Activated CD4-positive, alpha-beta T cell treated with anti-CD3 and anti-CD28 coated beads, Interleukin-10, Interleukin-2, amounts not matched to agents 100 ng/mL and 50 ng/mL, durations not matched to agents 16 hours and 8 hours (primary cell): ENCODE results near the gene SLC5A2.
"Not testable (repeated sequence)": the region's sequence is repeated elsewhere in the genome, so short reads cannot be mapped to it uniquely, and the experiment has no call there.

ENCODE experiments used
- DNase-seq: peaks from one replicate; pipeline ENCODE4 v3.0.0-alpha.2; 2020

Gene SLC5A2

GRCh38 chr16:31477220-31478216, 5.4 kb upstream of the SLC5A2 start:
- peak; percentile 24 for DNase-seq

DNA sequence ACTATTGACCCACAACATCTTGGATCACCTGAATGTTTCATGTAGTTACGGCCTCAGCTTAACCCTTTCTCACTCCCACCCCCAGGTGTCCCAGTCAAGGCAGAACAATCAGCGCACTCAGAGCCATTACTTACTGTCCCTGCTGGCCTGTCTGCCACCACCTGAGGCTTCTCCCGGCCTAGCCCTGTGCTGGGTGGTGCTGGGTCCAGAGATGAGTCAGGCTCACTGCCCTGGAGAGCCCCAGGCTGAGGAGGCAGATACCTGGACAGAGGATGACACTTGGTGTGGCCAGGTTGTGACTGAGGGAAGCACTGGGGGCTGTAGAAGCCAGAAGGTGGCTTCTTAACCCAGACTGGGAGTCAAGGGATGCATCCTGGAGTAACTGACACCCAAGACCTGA, 4.0 kb upstream of the SLC5A2 start:
- no peak for DNase-seq

GRCh38 chr16:31479751-31480150, 3.2 kb upstream of the SLC5A2 start:
- no peak for DNase-seq

DNA sequence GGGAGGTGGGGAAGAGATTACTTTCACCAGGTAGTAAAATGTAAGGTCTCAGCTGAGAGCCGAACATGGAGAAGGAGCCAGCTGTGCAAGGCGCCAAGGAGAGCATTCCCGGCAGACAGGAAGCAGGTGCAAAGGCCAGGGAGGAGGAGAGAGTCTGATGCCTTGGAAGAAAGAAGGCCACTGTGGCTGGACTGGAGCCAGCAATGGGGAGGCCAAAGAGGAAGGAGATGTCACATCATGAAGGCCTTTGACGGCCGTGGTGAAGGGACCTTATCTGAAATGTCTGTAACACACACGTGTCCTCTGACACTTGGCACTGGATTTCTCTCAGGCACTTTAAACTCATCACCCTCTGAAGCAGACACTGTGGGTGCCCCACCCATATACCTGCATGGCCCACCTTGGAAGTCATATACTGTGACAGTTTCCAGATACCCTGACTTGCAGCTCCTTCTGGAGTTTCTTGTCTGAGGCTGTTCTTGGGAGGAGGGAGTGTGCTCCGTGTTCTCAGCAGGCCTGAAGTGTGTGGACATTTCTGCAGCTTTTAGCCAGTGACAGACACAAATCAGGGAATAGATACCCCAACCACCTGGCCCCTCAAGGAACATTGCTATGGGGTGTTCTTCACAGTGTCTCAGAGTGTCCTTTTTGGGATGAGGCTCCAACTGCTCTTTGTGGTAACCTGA, 1.9 kb upstream of the SLC5A2 start:
- DNase-seq = no peak

DNA sequence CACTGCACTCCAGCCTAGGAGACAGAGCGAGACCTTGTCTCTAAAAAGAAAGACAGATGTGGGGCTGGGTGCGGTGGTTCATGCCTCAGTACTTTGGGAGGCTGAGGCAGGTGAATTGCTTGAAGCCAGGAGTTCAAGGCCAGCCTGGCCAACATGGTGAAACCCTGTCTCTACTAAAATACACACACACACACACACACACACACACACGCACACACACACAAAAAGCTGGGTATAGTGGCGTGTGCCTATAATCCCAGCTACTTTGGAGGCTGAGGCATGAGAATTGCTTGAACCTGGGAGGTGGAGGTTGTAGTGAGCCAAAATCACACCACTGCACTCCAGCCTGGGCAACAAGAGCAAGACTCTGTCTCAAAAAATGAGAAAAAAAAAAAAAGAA, 1.1 kb downstream of the SLC5A2 start:
- not testable (repeated sequence) for DNase-seq

DNA sequence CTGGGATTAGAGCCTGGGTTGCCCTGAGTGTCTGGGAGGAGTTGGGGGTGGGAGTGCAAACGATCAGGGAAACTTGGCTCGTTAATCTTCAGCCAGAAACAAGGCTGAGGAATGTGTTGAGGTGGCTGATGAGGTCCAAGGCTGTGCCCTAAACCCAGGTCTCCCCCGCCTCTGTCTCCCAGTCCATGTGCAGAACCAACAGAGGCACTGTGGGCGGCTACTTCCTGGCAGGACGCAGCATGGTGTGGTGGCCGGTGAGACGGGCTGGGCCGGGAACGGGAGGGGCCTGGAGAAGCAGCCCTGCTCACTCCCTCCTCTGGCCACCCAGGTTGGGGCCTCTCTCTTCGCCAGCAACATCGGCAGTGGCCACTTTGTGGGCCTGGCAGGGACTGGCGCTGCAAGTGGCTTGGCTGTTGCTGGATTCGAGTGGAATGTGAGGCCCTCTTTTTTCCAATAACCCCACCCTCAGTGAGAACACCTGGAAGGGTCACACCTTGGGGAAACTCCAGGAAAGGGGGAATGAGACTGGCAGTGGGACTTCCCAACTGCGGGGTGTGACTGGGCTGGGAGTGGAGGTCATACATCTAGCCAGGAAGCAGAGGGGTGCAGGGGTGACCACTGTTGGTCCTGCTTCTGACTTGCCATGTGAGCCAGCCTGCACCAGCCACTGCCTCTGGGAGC, 1.7 kb downstream of the SLC5A2 start:
- DNase-seq = no peak

- no peak for DNase-seq
Measured at GRCh38 chr16:31485571-31485970, 2.6 kb downstream of the SLC5A2 start.

DNA sequence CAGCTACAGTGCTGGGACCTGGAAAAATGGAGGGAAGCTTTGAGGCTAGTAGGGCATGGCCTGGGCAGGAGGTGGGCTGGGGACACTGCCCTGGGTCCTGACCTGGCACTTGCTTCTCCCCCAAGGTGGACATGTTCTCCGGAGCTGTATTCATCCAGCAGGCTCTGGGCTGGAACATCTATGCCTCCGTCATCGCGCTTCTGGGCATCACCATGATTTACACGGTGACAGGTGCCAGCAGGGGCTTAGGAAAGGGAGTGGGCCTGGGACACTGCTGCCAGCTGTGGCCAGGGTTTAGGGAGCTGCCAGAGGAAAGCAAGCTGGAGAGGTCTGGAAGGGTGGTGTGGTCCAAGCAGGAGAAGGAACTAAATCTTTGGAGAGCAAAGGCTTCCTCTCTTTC, 3.1 kb downstream of the SLC5A2 start:
- no peak for DNase-seq

DNA sequence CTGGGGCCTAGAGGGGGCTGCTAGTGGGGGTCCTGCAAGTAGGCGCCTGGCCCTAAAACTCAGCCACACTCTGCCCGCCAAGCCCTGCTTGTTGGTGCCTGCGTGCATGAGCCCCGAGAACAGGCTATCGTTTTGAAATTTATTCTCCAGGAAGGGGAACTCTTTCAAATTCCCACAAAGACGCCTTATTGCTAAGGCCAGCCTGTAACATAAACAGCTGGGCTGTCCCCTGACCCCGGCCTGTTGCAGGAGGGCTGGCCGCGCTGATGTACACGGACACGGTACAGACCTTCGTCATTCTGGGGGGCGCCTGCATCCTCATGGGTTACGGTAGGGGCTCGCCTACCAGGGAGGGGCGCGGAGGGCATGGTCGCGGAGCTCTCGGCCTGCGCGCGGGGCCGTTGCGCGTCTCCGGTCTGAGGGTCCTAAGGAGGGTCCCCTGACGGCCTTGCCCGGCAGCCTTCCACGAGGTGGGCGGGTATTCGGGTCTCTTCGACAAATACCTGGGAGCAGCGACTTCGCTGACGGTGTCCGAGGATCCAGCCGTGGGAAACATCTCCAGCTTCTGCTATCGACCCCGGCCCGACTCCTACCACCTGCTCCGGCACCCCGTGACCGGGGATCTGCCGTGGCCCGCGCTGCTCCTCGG, 4.3 kb downstream of the SLC5A2 start:
- no peak for DNase-seq

DNA sequence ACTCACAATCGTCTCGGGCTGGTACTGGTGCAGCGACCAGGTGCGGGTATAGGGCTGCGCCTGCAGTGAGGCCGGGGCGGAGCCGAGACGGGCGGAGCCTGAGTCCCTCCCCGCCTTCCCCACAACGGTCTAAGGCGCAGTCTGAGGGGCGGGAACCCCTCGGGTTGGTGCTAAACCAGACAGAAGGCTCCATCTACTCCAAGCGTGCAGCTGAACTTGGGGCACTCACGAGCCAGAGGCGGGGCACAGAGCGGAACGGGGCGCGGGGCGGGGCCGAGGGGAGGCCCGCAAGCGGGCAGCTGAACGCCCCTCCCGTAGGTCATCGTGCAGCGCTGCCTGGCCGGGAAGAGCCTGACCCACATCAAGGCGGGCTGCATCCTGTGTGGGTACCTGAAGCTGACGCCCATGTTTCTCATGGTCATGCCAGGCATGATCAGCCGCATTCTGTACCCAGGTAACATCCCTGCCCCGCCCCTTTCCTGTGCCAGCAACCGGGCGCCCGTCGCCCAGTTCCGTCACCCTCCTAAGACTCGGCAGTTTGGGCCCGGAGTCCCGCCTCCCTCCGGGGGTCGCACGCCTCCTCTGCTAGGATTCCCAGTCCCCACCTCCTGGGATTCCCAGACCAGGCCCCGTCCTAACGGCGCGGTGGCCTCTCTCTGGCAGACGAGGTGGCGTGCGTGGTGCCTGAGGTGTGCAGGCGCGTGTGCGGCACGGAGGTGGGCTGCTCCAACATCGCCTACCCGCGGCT, 5.0 kb downstream of the SLC5A2 start:
- peak; percentile 55 for DNase-seq

- DNase-seq = no peak
Measured at GRCh38 chr16:31488468-31489297, 5.8 kb downstream of the SLC5A2 start.

GRCh38 chr16:31489298-31489564, 6.3 kb downstream of the SLC5A2 start:
- DNase-seq = no peak

DNA sequence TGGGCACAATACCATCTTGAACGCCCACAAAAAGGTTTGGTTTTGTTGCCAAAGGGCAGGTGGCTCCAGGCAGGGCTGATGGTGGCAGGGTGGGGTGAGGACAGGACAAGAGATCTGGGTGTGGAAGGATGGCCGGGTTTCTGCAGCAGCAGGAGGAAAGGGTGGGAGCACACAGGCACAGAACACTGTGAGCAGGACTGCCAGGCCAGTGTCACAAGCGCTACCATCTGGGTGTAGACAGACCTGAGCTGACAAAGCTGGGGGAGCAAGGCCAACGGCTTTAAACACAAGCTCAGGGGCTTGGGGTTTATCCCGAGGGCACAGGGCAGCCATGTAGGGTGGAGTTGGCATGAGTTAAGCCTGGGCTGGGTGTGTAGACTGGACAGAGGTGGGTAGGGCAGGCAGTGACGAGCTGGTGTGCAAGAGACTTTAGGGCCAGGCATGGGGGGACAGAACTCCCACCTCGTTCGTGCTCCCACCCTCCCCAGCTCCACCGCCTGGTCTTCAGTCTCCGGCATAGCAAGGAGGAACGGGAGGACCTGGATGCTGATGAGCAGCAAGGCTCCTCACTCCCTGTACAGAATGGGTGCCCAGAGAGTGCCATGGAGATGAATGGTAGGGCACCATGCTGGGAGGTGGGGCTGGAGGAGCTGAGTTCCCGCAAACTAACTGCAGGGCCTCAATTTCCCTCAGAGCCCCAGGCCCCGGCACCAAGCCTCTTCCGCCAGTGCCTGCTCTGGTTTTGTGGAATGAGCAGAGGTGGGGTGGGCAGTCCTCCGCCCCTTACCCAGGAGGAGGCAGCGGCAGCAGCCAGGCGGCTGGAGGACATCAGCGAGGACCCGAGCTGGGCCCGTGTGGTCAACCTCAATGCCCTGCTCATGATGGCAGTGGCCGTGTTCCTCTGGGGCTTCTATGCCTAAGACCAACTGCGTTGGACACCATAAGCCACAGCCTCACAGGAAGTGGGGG, 7.0 kb downstream of the SLC5A2 start:
- no peak for DNase-seq

DNA sequence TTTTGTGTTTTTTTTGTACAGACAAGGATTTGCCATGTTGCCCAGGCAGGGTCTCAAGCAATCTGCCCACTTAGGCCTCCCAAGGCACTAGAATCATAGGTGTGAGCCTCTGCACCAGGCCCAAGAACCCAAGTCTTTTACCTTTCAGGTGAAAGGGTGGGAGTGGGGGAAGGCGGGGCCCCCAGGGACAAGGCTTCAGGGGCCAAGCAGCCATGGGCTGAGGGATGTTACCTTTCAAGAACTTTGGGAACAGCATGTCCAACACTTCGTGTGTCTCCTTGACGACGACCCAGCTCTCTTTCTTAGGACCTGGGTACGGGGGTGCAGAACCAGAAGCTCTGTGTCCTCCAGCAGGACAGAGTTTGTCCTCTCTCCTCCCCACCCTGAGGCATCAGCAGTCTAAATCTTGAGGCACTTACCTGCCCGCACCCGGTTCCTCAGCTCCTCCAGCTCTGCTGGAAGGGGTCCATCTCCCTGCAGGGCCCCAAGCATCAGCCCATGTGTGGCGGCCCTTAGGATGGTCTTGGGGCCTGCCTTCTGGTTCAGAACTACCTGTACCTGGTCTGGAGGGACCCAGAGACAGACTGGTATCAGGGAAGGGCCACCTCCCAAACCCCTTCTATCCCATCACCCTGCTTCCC, 9.0 kb downstream of the SLC5A2 start:
- no peak for DNase-seq

DNA sequence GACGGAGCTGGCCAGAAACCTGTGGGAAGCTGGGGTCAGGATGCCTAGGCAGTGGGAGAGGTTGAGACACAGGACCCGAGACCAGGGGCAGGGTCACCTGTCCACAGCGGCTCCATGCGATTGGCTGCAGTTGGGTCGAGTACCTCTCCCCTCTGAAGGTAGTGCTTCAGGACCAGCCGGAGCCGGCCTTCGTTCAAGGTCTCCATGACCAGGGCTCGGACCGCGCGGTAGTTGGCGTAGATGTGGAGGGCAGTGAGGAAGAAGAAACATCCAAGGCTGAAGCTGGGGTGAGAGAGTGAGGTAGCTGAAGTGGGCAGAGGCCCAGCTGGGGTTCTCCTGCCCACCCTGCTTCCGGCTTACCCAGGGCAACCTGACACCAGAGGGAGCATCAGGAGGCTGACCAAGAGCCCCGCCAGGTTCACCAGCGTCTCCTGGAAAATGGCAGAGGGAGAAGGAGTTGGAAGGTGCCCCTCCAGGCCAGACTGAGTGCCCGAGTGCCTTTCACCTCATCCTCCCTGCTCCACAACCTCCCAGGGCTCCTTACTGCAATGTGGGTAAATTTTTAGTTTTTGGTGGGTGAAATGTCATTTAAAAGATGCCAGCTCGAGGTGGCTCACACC, 10.7 kb downstream of the SLC5A2 start:
- no peak for DNase-seq

DNA sequence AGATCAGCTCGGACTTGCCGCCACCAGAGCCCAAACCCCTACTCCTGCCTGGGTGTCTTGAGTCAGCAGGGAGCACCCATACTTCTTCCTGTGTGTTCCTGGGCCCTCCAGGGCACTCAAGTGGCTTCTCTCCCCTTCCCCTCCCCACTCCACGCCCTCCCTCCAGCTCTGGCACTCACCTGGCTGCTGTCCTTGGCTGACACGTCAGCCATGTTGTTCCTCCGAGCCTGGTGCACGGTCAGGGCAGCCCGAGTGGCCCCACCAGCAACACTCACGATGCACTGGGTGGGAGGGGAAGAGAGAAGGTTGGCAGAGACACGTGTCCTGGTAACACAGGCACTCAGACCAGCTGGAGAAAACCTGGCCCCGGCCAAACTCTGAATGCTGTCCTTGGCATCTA, 13.7 kb downstream of the SLC5A2 start:
- DNase-seq = no peak

DNA sequence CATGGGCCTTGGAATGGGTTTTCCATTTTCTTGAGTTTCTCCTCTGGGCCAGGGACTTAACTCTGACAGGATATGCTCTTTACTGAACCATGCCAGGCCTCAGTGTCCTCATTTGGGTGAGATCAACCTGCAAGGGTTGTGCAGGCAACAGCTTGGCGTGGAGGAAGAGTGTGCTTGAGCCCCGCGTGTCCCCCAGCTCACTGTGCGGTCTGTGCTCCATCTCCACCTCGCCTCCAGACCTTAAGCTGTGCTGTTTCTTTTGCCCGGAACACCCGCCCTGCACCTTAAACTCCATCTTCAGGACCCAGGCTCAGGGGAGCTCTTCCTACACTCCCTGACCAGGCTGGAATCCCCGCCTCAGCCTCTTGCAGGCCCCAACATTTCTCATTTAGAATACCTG, 15.6 kb downstream of the SLC5A2 start:
- DNase-seq = no peak

GRCh38 chr16:31499928-31500327, 17.0 kb downstream of the SLC5A2 start:
- DNase-seq = no peak

GRCh38 chr16:31501226-31501965, 18.5 kb downstream of the SLC5A2 start:
- no peak for DNase-seq
